ENCODE measurements around the gene SHLD2. TPM values are rescaled to one million over a fixed set of nuclear protein-coding genes. Genes with fewer than 3 reads are reported as not detected.
"Not testable (repeated sequence)": the region's sequence is repeated elsewhere in the genome, so short reads cannot be mapped to it uniquely, and the experiment has no call there.

Gene SHLD2
- total RNA-seq, 1 donor from 2014 or later, result 28.7 TPM

GRCh38 chr10:87127607-87128156 is 32.7 kb downstream of the SHLD2 start:
- FAIRE-seq; H3K27me3 ChIP-seq (ENCODE audit: control insufficient read depth, insufficient read depth, low read length); H3K4me3 ChIP-seq (ENCODE audit: low read depth, low read length); H3K36me3 ChIP-seq (ENCODE audit: control insufficient read depth, insufficient read depth, low read length); DNase-seq (ENCODE audit: low read depth): not testable (repeated sequence)

DNA sequence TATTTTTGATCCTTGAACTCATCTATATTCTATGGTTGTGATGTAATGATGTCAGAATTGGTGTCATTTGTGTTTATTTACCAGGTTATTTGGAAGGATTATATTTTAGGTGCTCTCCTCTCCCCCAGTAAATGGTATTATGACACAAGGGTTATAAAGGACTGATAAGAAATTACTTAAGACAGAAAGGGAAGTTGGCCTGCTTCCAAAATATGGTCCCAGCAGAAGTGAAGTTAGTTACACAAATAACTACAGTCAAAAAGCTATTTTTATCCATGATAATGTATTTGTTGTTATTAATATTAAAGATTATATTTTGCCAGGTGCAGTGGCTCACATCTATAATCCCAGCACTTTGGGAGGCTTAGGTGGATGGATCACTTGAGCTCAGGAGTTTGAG is 37.2 kb downstream of the SHLD2 start:
- H3K4me3 ChIP-seq (ENCODE audit: low read depth, low read length); H3K36me3 ChIP-seq (ENCODE audit: control insufficient read depth, insufficient read depth, low read length); H3K27me3 ChIP-seq (ENCODE audit: control insufficient read depth, insufficient read depth, low read length); DNase-seq (ENCODE audit: low read depth); FAIRE-seq: not testable (repeated sequence)

- not testable (repeated sequence) for FAIRE-seq; H3K36me3 ChIP-seq (ENCODE audit: control insufficient read depth, insufficient read depth, low read length); DNase-seq (ENCODE audit: low read depth); H3K27me3 ChIP-seq (ENCODE audit: control insufficient read depth, insufficient read depth, low read length); H3K4me3 ChIP-seq (ENCODE audit: low read depth, low read length)
Observed at GRCh38 chr10:87133936-87134335, 38.9 kb downstream of the SHLD2 start.

- not testable (repeated sequence) for H3K36me3 ChIP-seq (ENCODE audit: control insufficient read depth, insufficient read depth, low read length); H3K4me3 ChIP-seq (ENCODE audit: low read depth, low read length); H3K27me3 ChIP-seq (ENCODE audit: control insufficient read depth, insufficient read depth, low read length); DNase-seq (ENCODE audit: low read depth); FAIRE-seq
Observed at GRCh38 chr10:87134440-87134839, 39.4 kb downstream of the SHLD2 start.

DNA sequence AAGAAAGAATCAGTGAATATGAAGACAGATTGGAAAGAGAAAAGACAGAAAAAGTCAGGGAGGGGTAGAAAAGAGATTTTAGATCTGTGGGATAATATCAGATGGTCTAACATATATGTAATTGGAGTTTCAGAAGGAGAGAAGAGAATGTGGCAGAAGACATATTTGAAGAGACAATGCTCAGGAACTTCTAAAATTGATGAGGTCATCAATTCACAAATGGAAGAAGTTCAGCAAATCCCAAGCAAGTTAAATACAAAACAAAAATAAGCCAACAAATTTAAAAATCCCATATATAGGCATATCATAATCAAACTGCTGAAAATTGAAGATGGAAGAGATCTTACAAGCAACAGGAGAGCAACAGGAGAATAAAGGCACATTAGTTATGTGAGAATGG is 42.5 kb downstream of the SHLD2 start:
- not testable (repeated sequence) for H3K4me3 ChIP-seq (ENCODE audit: low read depth, low read length); H3K36me3 ChIP-seq (ENCODE audit: control insufficient read depth, insufficient read depth, low read length); H3K27me3 ChIP-seq (ENCODE audit: control insufficient read depth, insufficient read depth, low read length); FAIRE-seq; DNase-seq (ENCODE audit: low read depth)

GRCh38 chr10:87142230-87143108 is 47.5 kb downstream of the SHLD2 start:
- peak; percentile 39 for DNase-seq (ENCODE audit: low read depth)
- not testable (repeated sequence) for H3K4me3 ChIP-seq (ENCODE audit: low read depth, low read length); FAIRE-seq; H3K27me3 ChIP-seq (ENCODE audit: control insufficient read depth, insufficient read depth, low read length); H3K36me3 ChIP-seq (ENCODE audit: control insufficient read depth, insufficient read depth, low read length)

DNA sequence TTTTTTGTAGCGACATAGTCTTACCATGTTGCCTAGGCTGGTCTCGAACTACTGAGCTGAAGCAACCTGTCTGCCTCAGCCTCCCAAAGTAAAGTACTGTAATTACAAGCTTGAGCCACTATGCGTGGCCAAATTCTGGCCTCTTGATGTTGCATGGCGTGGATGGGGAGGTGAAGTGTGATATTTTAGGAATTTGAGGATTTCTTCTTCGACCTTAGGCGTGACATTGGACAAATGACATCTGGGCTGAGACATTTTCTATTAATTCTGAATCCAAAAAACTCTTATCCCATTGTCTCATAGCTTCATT is 48.1 kb downstream of the SHLD2 start:
- DNase-seq (ENCODE audit: low read depth); H3K36me3 ChIP-seq (ENCODE audit: control insufficient read depth, insufficient read depth, low read length); H3K27me3 ChIP-seq (ENCODE audit: control insufficient read depth, insufficient read depth, low read length); FAIRE-seq; H3K4me3 ChIP-seq (ENCODE audit: low read depth, low read length): not testable (repeated sequence)

GRCh38 chr10:87145598-87145997 is 50.6 kb downstream of the SHLD2 start:
- not testable (repeated sequence) for H3K4me3 ChIP-seq (ENCODE audit: low read depth, low read length); H3K27me3 ChIP-seq (ENCODE audit: control insufficient read depth, insufficient read depth, low read length); DNase-seq (ENCODE audit: low read depth); FAIRE-seq; H3K36me3 ChIP-seq (ENCODE audit: control insufficient read depth, insufficient read depth, low read length)

DNA sequence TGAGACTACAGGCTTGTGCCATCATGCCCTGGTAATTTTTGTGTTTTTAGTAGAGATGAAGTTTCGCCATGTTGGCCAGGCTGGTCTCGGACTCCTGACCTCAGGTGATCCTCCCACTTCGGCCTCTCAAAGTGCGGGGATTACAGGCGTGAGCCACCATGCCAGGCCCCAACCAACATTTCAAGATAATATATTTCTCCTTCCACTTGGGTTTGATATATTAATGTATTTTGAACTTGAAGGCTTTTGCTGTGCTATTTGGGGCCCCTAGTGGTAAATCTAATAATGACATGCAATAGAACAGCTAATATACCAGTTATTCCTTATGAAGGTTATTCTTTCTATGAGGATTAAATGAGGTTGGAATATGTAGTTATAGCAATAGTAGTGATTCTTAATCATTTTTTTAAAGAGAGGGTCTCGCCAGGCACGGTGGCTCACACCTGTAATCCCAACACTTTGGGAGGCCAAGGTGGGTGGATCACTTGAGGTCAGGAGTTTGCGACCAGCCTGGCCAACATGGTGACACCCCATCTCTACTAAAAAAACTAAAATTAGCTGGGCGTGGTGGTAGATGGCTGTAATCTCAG is 54.1 kb downstream of the SHLD2 start:
- not testable (repeated sequence) for DNase-seq (ENCODE audit: low read depth); H3K4me3 ChIP-seq (ENCODE audit: low read depth, low read length); FAIRE-seq; H3K27me3 ChIP-seq (ENCODE audit: control insufficient read depth, insufficient read depth, low read length); H3K36me3 ChIP-seq (ENCODE audit: control insufficient read depth, insufficient read depth, low read length)

- FAIRE-seq; H3K36me3 ChIP-seq (ENCODE audit: control insufficient read depth, insufficient read depth, low read length); H3K27me3 ChIP-seq (ENCODE audit: control insufficient read depth, insufficient read depth, low read length); H3K4me3 ChIP-seq (ENCODE audit: low read depth, low read length); DNase-seq (ENCODE audit: low read depth): not testable (repeated sequence)
Observed at GRCh38 chr10:87151516-87151915, 56.5 kb downstream of the SHLD2 start.

DNA sequence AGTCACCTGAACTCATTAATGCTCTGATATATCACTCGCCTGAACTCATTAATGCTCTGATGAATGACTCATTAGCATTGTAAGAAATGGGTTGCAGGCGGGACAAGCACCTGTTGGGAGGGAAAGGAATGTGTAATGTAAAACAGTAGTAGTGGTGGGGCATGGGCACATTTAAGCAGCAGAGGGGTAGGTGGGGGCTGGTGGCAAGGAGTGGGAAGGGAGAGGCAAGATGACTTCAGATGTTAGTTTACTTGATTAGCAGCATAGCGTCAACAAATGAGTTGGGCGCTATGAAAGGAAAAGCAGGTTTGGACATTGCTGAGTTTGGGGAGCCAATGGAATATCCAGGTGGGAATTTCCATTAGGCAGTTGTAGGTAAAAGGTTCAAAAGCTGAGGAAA is 61.8 kb downstream of the SHLD2 start:
- not testable (repeated sequence) for DNase-seq (ENCODE audit: low read depth); H3K36me3 ChIP-seq (ENCODE audit: control insufficient read depth, insufficient read depth, low read length); H3K27me3 ChIP-seq (ENCODE audit: control insufficient read depth, insufficient read depth, low read length); H3K4me3 ChIP-seq (ENCODE audit: low read depth, low read length); FAIRE-seq

GRCh38 chr10:87157821-87158220 is 62.8 kb downstream of the SHLD2 start:
- not testable (repeated sequence) for FAIRE-seq; H3K27me3 ChIP-seq (ENCODE audit: control insufficient read depth, insufficient read depth, low read length); H3K4me3 ChIP-seq (ENCODE audit: low read depth, low read length); DNase-seq (ENCODE audit: low read depth); H3K36me3 ChIP-seq (ENCODE audit: control insufficient read depth, insufficient read depth, low read length)

- H3K36me3 ChIP-seq (ENCODE audit: control insufficient read depth, insufficient read depth, low read length); H3K4me3 ChIP-seq (ENCODE audit: low read depth, low read length); FAIRE-seq; H3K27me3 ChIP-seq (ENCODE audit: control insufficient read depth, insufficient read depth, low read length): not testable (repeated sequence)
- DNase-seq (ENCODE audit: low read depth), result peak; percentile 54
Observed at GRCh38 chr10:87162703-87163293, 67.8 kb downstream of the SHLD2 start.

GRCh38 chr10:87163414-87163813 is 68.4 kb downstream of the SHLD2 start:
- H3K27me3 ChIP-seq (ENCODE audit: control insufficient read depth, insufficient read depth, low read length); DNase-seq (ENCODE audit: low read depth); FAIRE-seq; H3K4me3 ChIP-seq (ENCODE audit: low read depth, low read length); H3K36me3 ChIP-seq (ENCODE audit: control insufficient read depth, insufficient read depth, low read length): not testable (repeated sequence)
